Breast epithelium (tissue), 4 donors: Measurements from ENCODE around the gene LIPC. TPM values are rescaled to one million over a fixed set of nuclear protein-coding genes. Genes with fewer than 3 reads are reported as not detected.

Source experiments
- DNase-seq, 2 donors: peaks; one replicate each; pipeline ENCODE4 v3.0.0-alpha.2; 2019; ENCODE audit warnings: low spot score in 2 of 2
- H3K27ac ChIP-seq, 2 donors: fragments of 200-600 bp; sonication (generic) in 1 of 2; one replicate each; pipeline ENCODE4 v1.5.1; 2016 to 2019; ENCODE audit warnings: mild to moderate bottlenecking in 1 of 2
- H3K27me3 ChIP-seq, 2 donors: fragments of 200-600 bp; sonication (generic) in 1 of 2; one replicate each; pipeline versions ENCODE4 v1.5.1 to v1.6.0; 2017 to 2019; ENCODE audit warnings: control low read depth in 1 of 2, mild to moderate bottlenecking in 1 of 2
- H3K36me3 ChIP-seq: fragments of 200-600 bp; one replicate; pipeline ENCODE4 v1.5.1; 2019
- H3K4me1 ChIP-seq, 2 donors: fragments of 200-600 bp; sonication (generic); one replicate each; pipeline ENCODE4 v1.5.1; 2016 to 2019; ENCODE audit warnings: control low read depth in 1 of 2
- H3K4me3 ChIP-seq, 3 donors: fragments of 200-600 bp; sonication (generic); 1 replicate in 2 of 3; 2 replicates in 1 of 3; pipeline ENCODE4 v1.5.1; 2016 to 2019; ENCODE audit warnings: mild to moderate bottlenecking in 3 of 3, moderate library complexity in 2 of 3
- H3K9me3 ChIP-seq, 2 donors: fragments of 200-600 bp; sonication (generic) in 1 of 2; one replicate each; pipeline ENCODE4 v1.5.1; 2016 to 2019; ENCODE audit warnings: control low read depth in 1 of 2
- POLR2A ChIP-seq: fragments of 450-650 bp; IDR thresholded peaks from one replicate; pipeline ENCODE4 v1.6.1; 2016; ENCODE audit warnings: antibody characterized with exemption, mild to moderate bottlenecking, moderate library complexity
- POLR2AphosphoS5 ChIP-seq, 3 donors: sonication (generic); formaldehyde crosslinking; IDR thresholded peaks; one replicate each; pipeline ENCODE4 v1.6.1; 2017; ENCODE audit warnings: antibody characterized with exemption in 3 of 3
- intact Hi-C: fragments of 100-400 bp; cut with DNase I; formaldehyde crosslinking; loops from one replicate; pipeline ENCODE4 v1.15.1; 2023; ENCODE audit warnings: low total_unique reads
- total RNA-seq, 3 donors: library from RNA; depleted of rRNA; stranded (reverse); fragments of >200 nt; gene quantifications; one replicate each; pipeline ENCODE4 v1.1.0, GENCODE V29; 2016
- TF ChIP-seq, protein P1 (sequence below), 3 donors: fragments of 450-650 bp; IDR thresholded peaks; one replicate each; pipeline ENCODE4 v1.5.1; 2016 to 2017; ENCODE audit warnings: antibody characterized with exemption in 3 of 3, mild to moderate bottlenecking in 3 of 3, moderate library complexity in 3 of 3

The LIPC gene
- total RNA-seq, 3 donors from 2014 or later: 0.15 to 0.80 TPM; not detected in 1

DNA sequence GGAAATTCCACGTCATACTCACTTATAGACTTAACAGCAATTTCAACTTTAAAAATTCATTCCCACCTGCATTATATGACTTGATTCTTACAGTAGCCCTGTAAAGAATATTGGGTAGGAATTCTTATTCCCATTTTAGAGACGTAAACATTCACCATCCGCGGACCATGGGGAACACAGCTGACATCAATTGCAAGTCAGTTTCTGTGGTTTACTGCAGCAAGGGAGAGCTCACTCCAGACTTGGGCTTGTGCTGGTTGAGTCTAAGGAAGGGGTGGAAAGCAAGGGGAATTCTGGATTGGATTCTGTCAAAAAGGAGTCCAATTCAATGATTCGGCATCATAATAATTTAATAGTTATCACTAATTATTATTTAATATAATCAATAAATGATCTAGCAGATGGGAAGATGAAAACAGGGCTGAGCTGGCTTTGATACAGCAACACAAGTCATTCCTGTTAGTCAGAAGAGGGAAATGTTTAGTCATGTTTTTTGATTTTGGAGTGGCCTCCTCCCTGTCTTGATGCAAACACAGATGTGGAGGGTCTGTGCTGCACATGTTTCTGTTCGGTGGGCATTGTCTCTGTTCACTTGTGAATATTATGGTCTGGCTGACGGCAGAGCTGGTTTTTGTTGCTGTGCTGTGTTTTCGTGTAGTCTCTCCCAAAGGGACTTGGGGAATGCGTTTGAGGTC lies 9.7 kb downstream of the LIPC start:
- DNase-seq: no peak
- H3K9me3 ChIP-seq: no peaks in the 10 kb centered on the region
- H3K4me1 ChIP-seq: no peaks in the 10 kb centered on the region
- no peaks in the 10 kb centered on the region for H3K36me3 ChIP-seq
- intact Hi-C loops: loop anchor here (10.0 kb wide), 1 partner anchor 73 kb away; no protein-coding TSS in a partner anchor
- TF ChIP-seq, protein P1, sequence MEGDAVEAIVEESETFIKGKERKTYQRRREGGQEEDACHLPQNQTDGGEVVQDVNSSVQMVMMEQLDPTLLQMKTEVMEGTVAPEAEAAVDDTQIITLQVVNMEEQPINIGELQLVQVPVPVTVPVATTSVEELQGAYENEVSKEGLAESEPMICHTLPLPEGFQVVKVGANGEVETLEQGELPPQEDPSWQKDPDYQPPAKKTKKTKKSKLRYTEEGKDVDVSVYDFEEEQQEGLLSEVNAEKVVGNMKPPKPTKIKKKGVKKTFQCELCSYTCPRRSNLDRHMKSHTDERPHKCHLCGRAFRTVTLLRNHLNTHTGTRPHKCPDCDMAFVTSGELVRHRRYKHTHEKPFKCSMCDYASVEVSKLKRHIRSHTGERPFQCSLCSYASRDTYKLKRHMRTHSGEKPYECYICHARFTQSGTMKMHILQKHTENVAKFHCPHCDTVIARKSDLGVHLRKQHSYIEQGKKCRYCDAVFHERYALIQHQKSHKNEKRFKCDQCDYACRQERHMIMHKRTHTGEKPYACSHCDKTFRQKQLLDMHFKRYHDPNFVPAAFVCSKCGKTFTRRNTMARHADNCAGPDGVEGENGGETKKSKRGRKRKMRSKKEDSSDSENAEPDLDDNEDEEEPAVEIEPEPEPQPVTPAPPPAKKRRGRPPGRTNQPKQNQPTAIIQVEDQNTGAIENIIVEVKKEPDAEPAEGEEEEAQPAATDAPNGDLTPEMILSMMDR (IDR thresholded peaks at IDR 0.05): no peak
- TF ChIP-seq POLR2AphosphoS5 (IDR thresholded peaks at IDR 0.05): no peak
- TF ChIP-seq POLR2A: no peak
- H3K4me3 ChIP-seq: no peak overlapping the region
- H3K27me3 ChIP-seq: no peaks in the 10 kb centered on the region
- H3K27ac ChIP-seq: peak overlapping the region in 1 of 2 donors; percentile 77

DNA sequence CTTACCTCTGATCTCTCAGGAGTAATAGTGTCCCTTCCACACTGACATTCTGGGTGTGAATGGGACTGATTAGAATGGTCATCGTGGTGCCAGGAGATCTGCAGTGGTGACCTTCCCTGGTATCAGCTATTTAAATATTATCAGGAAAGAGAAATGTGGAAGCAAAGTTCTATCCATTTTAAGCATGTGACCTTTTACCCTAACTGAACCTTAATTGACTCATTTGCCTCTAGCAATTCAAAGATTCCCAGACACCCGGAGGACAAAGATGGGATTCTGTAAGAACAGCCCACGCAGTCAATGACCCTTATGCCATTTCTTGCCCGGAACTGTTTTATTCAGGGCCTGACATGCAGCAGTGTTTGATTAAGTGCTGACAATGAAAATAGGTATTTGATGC lies 10.3 kb downstream of the LIPC start:
- H3K27me3 ChIP-seq: no peaks in the 10 kb centered on the region
- H3K36me3 ChIP-seq: no peaks in the 10 kb centered on the region
- H3K4me1 ChIP-seq: no peaks in the 10 kb centered on the region
- intact Hi-C loops: loop anchor here (10.0 kb wide), 1 partner anchor 73 kb away; no protein-coding TSS in a partner anchor
- TF ChIP-seq, protein P1 (IDR thresholded peaks at IDR 0.05): no peak
- TF ChIP-seq POLR2AphosphoS5 (IDR thresholded peaks at IDR 0.05) (no peak), POLR2A (no peak)
- H3K9me3 ChIP-seq: no peaks in the 10 kb centered on the region
- no peak overlapping the region for H3K4me3 ChIP-seq
- peak overlapping the region; percentile 2 to 77 for H3K27ac ChIP-seq
- no peak for DNase-seq

GRCh38 chr15:58443308-58443707 lies 11.5 kb downstream of the LIPC start:
- intact Hi-C loops: loop anchor here (10.0 kb wide), 1 partner anchor 71 kb away; no protein-coding TSS in a partner anchor
- no peak overlapping the region for H3K4me3 ChIP-seq
- H3K4me1 ChIP-seq: no peaks in the 10 kb centered on the region
- no peaks in the 10 kb centered on the region for H3K27me3 ChIP-seq
- TF ChIP-seq POLR2AphosphoS5 (IDR thresholded peaks at IDR 0.05): no peak
- TF ChIP-seq, protein P1 (IDR thresholded peaks at IDR 0.05): no peak
- no peak for TF ChIP-seq POLR2A
- no peak for DNase-seq
- no peaks in the 10 kb centered on the region for H3K36me3 ChIP-seq
- no peak overlapping the region for H3K27ac ChIP-seq
- H3K9me3 ChIP-seq: no peaks in the 10 kb centered on the region

- Histone ChIP-seq H3K4me3 (no peak overlapping the region), H3K27me3 (no peaks in the 10 kb centered on the region), H3K27ac (no peak overlapping the region), H3K9me3 (no peaks in the 10 kb centered on the region), H3K36me3 (no peaks in the 10 kb centered on the region), H3K4me1 (no peaks in the 10 kb centered on the region)
- no peak for TF ChIP-seq POLR2AphosphoS5 (IDR thresholded peaks at IDR 0.05)
- TF ChIP-seq, protein P1 (IDR thresholded peaks at IDR 0.05): no peak
- no peak for TF ChIP-seq POLR2A
- no peak for DNase-seq
- intact Hi-C loops: loop anchor here (10.0 kb wide), 1 partner anchor 71 kb away; no protein-coding TSS in a partner anchor
Measured at GRCh38 chr15:58444056-58444455, 12.3 kb downstream of the LIPC start.

DNA sequence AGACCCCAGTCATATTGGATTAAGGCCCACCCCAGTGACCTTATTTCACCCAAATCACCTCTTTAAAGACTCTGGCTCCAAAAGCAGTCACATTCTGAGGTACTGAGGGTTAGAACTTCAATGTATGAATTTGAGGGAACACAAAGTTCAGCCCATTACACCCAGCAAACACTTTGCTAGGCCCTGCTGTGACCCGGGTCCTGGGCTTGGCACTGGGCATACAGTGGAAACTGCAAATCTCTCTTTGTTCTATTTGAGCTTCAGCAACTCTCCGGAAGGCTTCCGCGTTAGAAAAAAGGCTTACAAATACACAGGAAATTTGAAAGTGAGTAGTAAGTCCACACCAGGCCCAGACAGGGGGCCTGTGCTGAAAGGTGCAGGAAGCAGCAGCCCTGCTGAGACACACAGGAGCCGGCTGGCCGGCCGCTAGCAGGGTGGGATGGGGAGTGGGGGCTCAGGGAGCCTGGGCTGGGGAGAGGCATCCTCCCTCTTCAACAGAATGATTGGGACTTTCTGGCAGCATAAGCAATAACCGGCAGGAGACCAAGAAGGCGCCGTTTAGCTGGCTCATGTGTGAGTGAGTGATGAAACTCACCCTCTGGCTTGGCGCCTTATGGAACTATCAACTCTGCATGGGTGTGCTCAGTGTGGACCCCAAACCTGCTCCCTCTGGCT lies 13.0 kb downstream of the LIPC start:
- intact Hi-C loops: loop anchor here (5.0 to 10.0 kb wide), 2 partner anchors 70 to 773 kb away; no protein-coding TSS in a partner anchor
- TF ChIP-seq, protein P1 (IDR thresholded peaks at IDR 0.05): no peak

More for the DNA sequence above, 13.0 kb downstream of the LIPC start:
- Histone ChIP-seq H3K9me3 (no peaks in the 10 kb centered on the region), H3K27ac (peak overlapping the region; percentile 27 to 36), H3K4me3 (no peak overlapping the region), H3K4me1 (no peaks in the 10 kb centered on the region), H3K27me3 (no peaks in the 10 kb centered on the region), H3K36me3 (no peaks in the 10 kb centered on the region)
- no peak for DNase-seq
